Measurements from ENCODE around the gene ST6GALNAC3. TPM values are rescaled to one million over a fixed set of nuclear protein-coding genes. Genes with fewer than 3 reads are reported as not detected.

ST6GALNAC3 gene
- polyA plus RNA-seq, 1 donor (not counting 4 experiments of a cell fraction or from before 2014, with no cell fraction given), result 0.08 TPM

GRCh38 chr1:76135835-76136234 lies 61.3 kb downstream of the ST6GALNAC3 start:
- no peak for DNase-seq (ENCODE audit: low read depth, low spot score)
- H3K36me3 ChIP-seq (ENCODE audit: control insufficient read depth in 2 of 2, extremely low read depth in 1 of 2, insufficient read depth in 2 of 2, low read length in 2 of 2), result no peaks in the 10 kb centered on the region
- no peak overlapping the region for H3K27ac ChIP-seq (ENCODE audit: control insufficient read depth, insufficient read depth, low read length)
- no peak overlapping the region for H3K9ac ChIP-seq (ENCODE audit: control insufficient read depth, extremely low read depth, insufficient read depth, low read length)
- H3K4me3 ChIP-seq (ENCODE audit: control insufficient read depth in 2 of 3, extremely low read depth in 1 of 3, insufficient read depth in 2 of 3, low read depth in 1 of 3, low read length in 3 of 3), result no peak overlapping the region
- H3K9me3 ChIP-seq (ENCODE audit: control insufficient read depth, low read depth, low read length), result no peaks in the 10 kb centered on the region
- no peaks in the 10 kb centered on the region for H3K27me3 ChIP-seq (ENCODE audit: control insufficient read depth, extremely low read depth, insufficient read depth, low read length)
- H3K4me1 ChIP-seq (ENCODE audit: control insufficient read depth, extremely low read depth, insufficient read depth, low read length), result no peaks in the 10 kb centered on the region
- no peaks in the 10 kb centered on the region for H3K9me1 ChIP-seq (ENCODE audit: control insufficient read depth, extremely low read depth, insufficient read depth, low read length)
- no peak overlapping the region for H2AFZ ChIP-seq (ENCODE audit: control insufficient read depth, low read length)
- TF ChIP-seq EZH2 (IDR thresholded peaks at IDR 0.05; ENCODE audit: low read length) (no peak), CTCF (optimal IDR thresholded peaks at IDR 0.05 in 1 of 3, IDR thresholded peaks at IDR 0.05 in 1 of 3, conservative IDR thresholded peaks at IDR 0.05 in 1 of 3; ENCODE audit: extremely low read depth in 1 of 3, insufficient read depth in 2 of 3, low read length in 3 of 3) (no peak)
- H3K79me2 ChIP-seq (ENCODE audit: control insufficient read depth, insufficient read depth, low read length), result no peaks in the 10 kb centered on the region
- dilution Hi-C loops (cut with MboI; ENCODE audit: extremely low pct_ligation_motif_present, low sequenced_read_pairs), result no loop called here
- no peaks in the 10 kb centered on the region for H4K20me1 ChIP-seq (ENCODE audit: control insufficient read depth, extremely low read depth, insufficient read depth, low read length)
- H3K4me2 ChIP-seq (ENCODE audit: control insufficient read depth, extremely low read depth, insufficient read depth, low read depth, low read length), result no peak overlapping the region
- no peak for FAIRE-seq

- Histone ChIP-seq H2AFZ (ENCODE audit: control insufficient read depth, low read length) (no peak overlapping the region), H3K9me3 (ENCODE audit: control insufficient read depth, low read depth, low read length) (no peaks in the 10 kb centered on the region), H3K9ac (ENCODE audit: control insufficient read depth, extremely low read depth, insufficient read depth, low read length) (no peak overlapping the region), H3K4me2 (ENCODE audit: control insufficient read depth, extremely low read depth, insufficient read depth, low read depth, low read length) (no peak overlapping the region), H3K4me1 (ENCODE audit: control insufficient read depth, extremely low read depth, insufficient read depth, low read length) (no peaks in the 10 kb centered on the region), H3K9me1 (ENCODE audit: control insufficient read depth, extremely low read depth, insufficient read depth, low read length) (no peaks in the 10 kb centered on the region), H3K36me3 (ENCODE audit: control insufficient read depth in 2 of 2, extremely low read depth in 1 of 2, insufficient read depth in 2 of 2, low read length in 2 of 2) (no peaks in the 10 kb centered on the region), H3K4me3 (ENCODE audit: control insufficient read depth in 2 of 3, extremely low read depth in 1 of 3, insufficient read depth in 2 of 3, low read depth in 1 of 3, low read length in 3 of 3) (no peak overlapping the region), H3K27ac (ENCODE audit: control insufficient read depth, insufficient read depth, low read length) (no peak overlapping the region), H3K27me3 (ENCODE audit: control insufficient read depth, extremely low read depth, insufficient read depth, low read length) (no peaks in the 10 kb centered on the region), H4K20me1 (ENCODE audit: control insufficient read depth, extremely low read depth, insufficient read depth, low read length) (no peaks in the 10 kb centered on the region), H3K79me2 (ENCODE audit: control insufficient read depth, insufficient read depth, low read length) (no peaks in the 10 kb centered on the region)
- dilution Hi-C loops (cut with MboI; ENCODE audit: extremely low pct_ligation_motif_present, low sequenced_read_pairs), result no loop called here
- no peak for FAIRE-seq
- TF ChIP-seq CTCF (optimal IDR thresholded peaks at IDR 0.05 in 1 of 3, IDR thresholded peaks at IDR 0.05 in 1 of 3, conservative IDR thresholded peaks at IDR 0.05 in 1 of 3; ENCODE audit: extremely low read depth in 1 of 3, insufficient read depth in 2 of 3, low read length in 3 of 3) (no peak), EZH2 (IDR thresholded peaks at IDR 0.05; ENCODE audit: low read length) (no peak)
- no peak for DNase-seq (ENCODE audit: low read depth, low spot score)
These were observed 62.3 kb downstream of the ST6GALNAC3 start for GRCh38 chr1:76136894-76137293.

Data from keratinocyte (primary cell).